Peyer's patch (tissue), 4 donors: ENCODE data around the gene DVL1. TPM values are rescaled to one million over a fixed set of nuclear protein-coding genes. Genes with fewer than 3 reads are reported as not detected.

Source experiments
- DNase-seq, 3 donors: peaks; one replicate each; pipeline ENCODE4 v3.0.0-alpha.2; 2017 to 2019
- H3K27ac ChIP-seq, 4 donors: fragments of 200-600 bp; sonication (generic); one replicate each; pipeline ENCODE4 v1.5.1; 2016 to 2019
- H3K27me3 ChIP-seq, 2 donors: fragments of 200-600 bp; sonication (generic); one replicate each; pipeline ENCODE4 v1.5.1; 2019
- H3K36me3 ChIP-seq, 3 donors: fragments of 200-600 bp; sonication (generic); one replicate each; pipeline ENCODE4 v1.5.1; 2016 to 2019
- H3K4me1 ChIP-seq, 4 donors: fragments of 200-600 bp; sonication (generic); one replicate each; pipeline ENCODE4 v1.5.1; 2016 to 2019
- H3K4me3 ChIP-seq, 4 donors: fragments of 200-600 bp; sonication (generic); 1 replicate in 3 of 4; 2 replicates in 1 of 4; pipeline ENCODE4 v1.5.1; 2016 to 2019; ENCODE audit warnings: mild to moderate bottlenecking in 1 of 4
- H3K9me3 ChIP-seq, 4 donors: fragments of 200-600 bp; sonication (generic); one replicate each; pipeline ENCODE4 v1.5.1; 2016 to 2019; ENCODE audit warnings: mild to moderate bottlenecking in 1 of 4
- CTCF ChIP-seq, 6 experiments: fragments of 450-650 bp in 4 of 6; fragments of 200-600 bp in 2 of 6; sonication (generic) in 1 of 6; IDR thresholded peaks; one replicate each; pipeline ENCODE4 v1.5.1; 2017 to 2019; ENCODE audit warnings: antibody characterized with exemption in 6 of 6, mild to moderate bottlenecking in 3 of 6, moderate library complexity in 1 of 6
- POLR2A ChIP-seq, 2 donors: fragments of 450-650 bp; IDR thresholded peaks; one replicate each; pipeline ENCODE4 v1.5.1; 2017; ENCODE audit warnings: antibody characterized with exemption in 2 of 2, mild to moderate bottlenecking in 2 of 2, moderate library complexity in 2 of 2
- total RNA-seq, 4 donors: library from RNA; depleted of rRNA; stranded (reverse); fragments of >200 nt; gene quantifications; one replicate each; pipeline ENCODE4 v1.1.0, GENCODE V29; 2016

DVL1 gene
- total RNA-seq, 4 donors from 2014 or later = 76.0 to 196 (median 164) TPM

- TF ChIP-seq POLR2A (IDR thresholded peaks at IDR 0.05) (no peak), CTCF (IDR thresholded peaks at IDR 0.05) (no peak)
- Histone ChIP-seq H3K27me3 (no peaks in the 10 kb centered on the region), H3K4me3 (no peak overlapping the region), H3K4me1 (peaks cover 0 to 47% (median 28%) of the 10 kb centered on the region in 4 donors), H3K9me3 (no peaks in the 10 kb centered on the region), H3K27ac (no peak overlapping the region), H3K36me3 (peaks cover 0 to 37% (median 0%) of the 10 kb centered on the region in 3 donors)
- no peak for DNase-seq
Measured at GRCh38 chr1:1322952-1323351, 26.3 kb downstream of the DVL1 start.

GRCh38 chr1:1322418-1322817 lies 26.8 kb downstream of the DVL1 start:
- H3K9me3 ChIP-seq = no peaks in the 10 kb centered on the region
- H3K36me3 ChIP-seq = peaks cover 0 to 35% (median 0%) of the 10 kb centered on the region in 3 donors
- H3K27me3 ChIP-seq = no peaks in the 10 kb centered on the region
- H3K4me3 ChIP-seq = no peak overlapping the region
- no peak overlapping the region for H3K27ac ChIP-seq
- peaks cover 0 to 52% (median 28%) of the 10 kb centered on the region in 4 donors for H3K4me1 ChIP-seq
- no peak for DNase-seq
- TF ChIP-seq CTCF (IDR thresholded peaks at IDR 0.05) = no peak
- no peak for TF ChIP-seq POLR2A (IDR thresholded peaks at IDR 0.05)

GRCh38 chr1:1321477-1321876 lies 27.7 kb downstream of the DVL1 start:
- TF ChIP-seq CTCF (IDR thresholded peaks at IDR 0.05) = no peak
- TF ChIP-seq POLR2A (IDR thresholded peaks at IDR 0.05) = no peak
- H3K4me3 ChIP-seq = no peak overlapping the region
- H3K9me3 ChIP-seq = no peaks in the 10 kb centered on the region
- peaks cover 0 to 35% (median 0%) of the 10 kb centered on the region in 3 donors for H3K36me3 ChIP-seq
- no peaks in the 10 kb centered on the region for H3K27me3 ChIP-seq
- no peak for DNase-seq
- H3K27ac ChIP-seq = no peak overlapping the region
- H3K4me1 ChIP-seq = peaks cover 0 to 49% (median 28%) of the 10 kb centered on the region in 4 donors

GRCh38 chr1:1320666-1321448 lies 28.4 kb downstream of the DVL1 start:
- Histone ChIP-seq H3K27ac (no peak overlapping the region), H3K27me3 (no peaks in the 10 kb centered on the region), H3K4me3 (no peak overlapping the region), H3K9me3 (no peaks in the 10 kb centered on the region), H3K36me3 (peaks cover 0 to 36% (median 0%) of the 10 kb centered on the region in 3 donors), H3K4me1 (peaks cover 0 to 42% (median 24%) of the 10 kb centered on the region in 4 donors)
- TF ChIP-seq CTCF (IDR thresholded peaks at IDR 0.05) (no peak), POLR2A (IDR thresholded peaks at IDR 0.05) (no peak)
- no peak for DNase-seq

GRCh38 chr1:1319646-1319941 lies 29.6 kb downstream of the DVL1 start:
- Histone ChIP-seq H3K4me3 (no peak overlapping the region), H3K9me3 (no peaks in the 10 kb centered on the region), H3K36me3 (peaks cover 0 to 44% (median 0%) of the 10 kb centered on the region in 3 donors), H3K27me3 (no peaks in the 10 kb centered on the region), H3K27ac (no peak overlapping the region), H3K4me1 (peaks cover 0 to 33% (median 15%) of the 10 kb centered on the region in 4 donors)
- no peak for DNase-seq
- TF ChIP-seq CTCF (IDR thresholded peaks at IDR 0.05) (no peak), POLR2A (IDR thresholded peaks at IDR 0.05) (no peak)
